ENCODE data around the gene PREX1.

GRCh38 chr20:48583171-48583570 lies 244.6 kb downstream of the PREX1 start:
- TF ChIP-seq CTCF (conservative IDR thresholded peaks at IDR 0.05; ENCODE audit: low read length) (no peak), EZH2phosphoT487 (IDR thresholded peaks at IDR 0.05; ENCODE audit: borderline replicate concordance, low read depth, low read length) (no peak)

All from OCI-LY7 (cell line).